HG03175 (cell line): Measurements from ENCODE around the gene EHMT2.

ENCODE experiments used
- ATAC-seq: cut with Tn5 transposase; IDR thresholded peaks from one replicate; pipeline ENCODE4 v1.9.1; 2021; ENCODE audit warnings: mild to moderate bottlenecking, moderate library complexity; ENCODE audit not compliant: unreplicated experiment

Gene EHMT2

DNA sequence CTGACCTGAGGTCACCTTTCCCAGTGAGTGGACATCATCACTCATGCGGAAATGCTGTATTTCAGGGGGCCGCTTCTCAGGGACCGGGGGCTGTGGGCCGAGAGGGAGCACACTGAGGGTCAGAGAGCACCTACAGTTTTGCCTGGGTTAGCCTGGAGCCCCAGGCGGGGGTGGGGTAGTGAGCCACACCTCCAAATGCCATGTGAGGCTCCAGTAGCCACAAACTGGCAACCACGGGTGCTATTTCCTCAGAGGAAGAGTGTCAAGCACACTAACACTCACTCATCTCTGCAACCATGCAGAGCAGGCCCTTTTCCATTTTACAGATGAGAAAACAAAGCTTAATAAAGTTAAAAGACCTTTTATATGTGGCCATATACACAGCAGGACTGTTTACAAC, 4.7 kb downstream of the EHMT2 start:
- ATAC-seq, result no peak

- no peak for ATAC-seq
Measured at GRCh38 chr6:31889331-31889972, 8.0 kb downstream of the EHMT2 start.

DNA sequence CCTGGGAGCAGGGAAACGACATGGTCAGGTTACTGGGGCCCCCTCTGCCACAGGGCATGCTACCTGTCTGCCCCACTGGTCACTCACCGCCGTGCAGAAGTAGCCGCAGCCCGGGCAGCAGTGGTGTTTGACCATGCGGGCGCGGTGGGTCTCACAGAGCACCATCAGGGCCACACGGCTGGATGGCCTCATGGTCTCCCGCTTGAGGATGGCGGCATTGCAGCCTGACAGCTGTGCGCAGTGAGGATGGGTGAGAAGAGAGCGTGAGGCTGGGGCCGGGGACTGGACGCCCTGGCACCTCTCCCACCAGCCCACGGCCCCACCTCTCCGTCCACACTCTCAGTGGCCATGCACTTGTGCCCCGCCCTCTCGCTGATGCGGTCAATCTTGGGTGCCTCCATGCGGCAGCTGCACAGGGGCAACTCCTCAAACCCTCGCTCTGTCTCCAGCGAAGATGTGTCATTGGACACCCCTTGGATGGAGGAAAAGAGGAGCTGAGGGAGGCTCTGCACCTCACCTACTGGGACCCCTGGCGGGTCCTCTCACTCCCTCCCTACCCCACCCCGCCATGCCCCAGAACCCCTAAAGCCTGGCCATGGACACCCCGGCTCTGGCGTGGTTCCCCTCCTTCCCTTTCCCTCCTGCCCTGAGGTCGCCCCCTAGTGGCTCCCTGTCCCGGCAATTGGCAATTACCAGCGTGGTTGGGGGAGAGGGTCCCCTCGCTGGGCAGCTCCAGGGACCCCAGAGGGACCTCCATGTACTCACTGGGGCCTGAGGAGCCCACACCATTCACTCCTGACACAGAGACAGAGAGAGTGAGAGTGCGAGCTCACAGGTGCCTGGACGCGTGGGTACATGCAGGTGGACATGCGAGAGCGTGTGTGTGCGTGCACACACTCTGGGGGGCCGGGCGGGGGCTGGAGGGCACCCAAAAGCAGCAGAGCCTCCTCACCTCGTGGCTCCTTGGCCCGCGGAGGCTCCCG, 8.9 kb downstream of the EHMT2 start:
- ATAC-seq, result no peak

- no peak for ATAC-seq
Measured at GRCh38 chr6:31887173-31888007, 10.1 kb downstream of the EHMT2 start.

DNA sequence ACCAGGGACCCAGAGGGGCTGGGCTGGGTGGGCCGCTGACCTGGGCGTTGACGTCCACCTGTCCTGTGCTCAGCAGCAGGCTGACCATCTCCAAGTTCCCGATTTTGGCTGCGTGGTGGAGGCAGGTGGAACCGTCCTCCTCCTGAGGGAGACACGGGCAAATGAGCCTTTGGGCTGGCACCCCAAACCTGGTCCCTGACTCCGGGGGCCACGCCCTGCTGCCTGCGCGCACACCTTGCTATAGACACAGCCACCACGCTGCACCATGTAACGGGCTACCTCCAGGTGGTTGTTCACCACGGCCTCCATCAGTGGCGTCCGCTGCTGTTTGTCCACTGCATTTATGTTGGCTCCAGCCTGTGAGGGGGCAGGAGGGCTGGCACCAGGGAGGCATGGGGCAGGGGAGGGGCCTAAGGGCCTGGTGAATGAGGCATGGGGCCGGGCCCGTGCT, 10.9 kb downstream of the EHMT2 start:
- no peak for ATAC-seq

GRCh38 chr6:31884528-31885035, 12.9 kb downstream of the EHMT2 start:
- ATAC-seq, result no peak

DNA sequence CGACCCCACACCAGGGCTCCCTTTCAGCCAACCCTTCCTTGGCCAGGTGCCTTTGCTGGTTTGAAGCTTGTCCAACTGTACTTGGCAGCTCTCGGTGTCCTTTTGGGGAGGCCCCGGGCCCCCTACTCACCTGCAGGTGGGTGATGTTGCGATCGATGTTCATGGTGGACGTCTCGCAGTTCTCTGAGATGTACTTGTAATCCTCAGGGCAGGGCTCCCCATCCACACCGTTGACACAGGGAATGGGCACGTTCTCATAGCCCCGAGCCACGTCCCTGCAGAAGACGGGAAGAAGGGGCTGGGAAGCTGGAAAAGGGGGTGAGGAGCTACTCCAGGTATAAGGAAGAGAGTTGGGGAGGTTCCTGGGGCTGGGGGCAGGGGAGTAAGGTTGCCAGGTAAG, 13.8 kb downstream of the EHMT2 start:
- ATAC-seq, result no peak

- ATAC-seq, result no peak
Measured at GRCh38 chr6:31882344-31882743, 15.2 kb downstream of the EHMT2 start.

DNA sequence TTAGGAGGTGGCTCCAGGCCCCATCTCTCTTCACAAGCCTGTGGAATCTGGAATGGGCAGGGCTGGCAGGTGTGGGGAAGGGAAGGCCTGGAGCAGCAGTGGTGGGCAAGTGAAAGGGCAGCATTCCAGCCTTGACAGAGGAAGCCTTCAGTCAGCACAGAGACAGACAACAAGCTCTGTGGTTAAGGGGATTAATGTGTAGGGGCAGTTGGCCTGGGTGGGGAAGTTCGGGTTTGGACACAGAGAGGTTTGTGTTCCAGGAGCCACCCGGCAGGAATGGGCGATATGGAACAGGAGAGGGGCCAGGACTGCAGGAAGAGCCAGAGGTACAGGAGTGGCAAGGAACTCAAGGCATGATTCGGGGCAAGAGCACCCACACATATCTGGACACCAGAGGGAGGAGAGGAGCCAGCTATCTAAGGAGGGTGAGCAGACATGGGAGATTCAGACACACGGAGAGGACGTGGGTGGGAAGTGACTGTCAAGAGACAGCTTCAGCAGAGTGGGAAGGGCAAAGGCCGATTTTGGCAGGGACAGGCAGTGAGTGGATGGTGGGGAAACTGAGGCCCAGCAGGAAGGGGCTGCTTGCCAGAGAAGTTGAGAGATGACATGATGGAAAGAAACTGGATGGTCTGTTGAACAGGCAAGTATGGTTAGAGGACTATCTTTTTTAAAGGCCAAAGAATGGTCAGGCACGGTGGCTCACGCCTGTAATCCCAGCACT, 16.2 kb downstream of the EHMT2 start:
- ATAC-seq, result no peak

GRCh38 chr6:31880616-31881015, 16.9 kb downstream of the EHMT2 start:
- no peak for ATAC-seq

GRCh38 chr6:31879901-31880300, 17.6 kb downstream of the EHMT2 start:
- no peak for ATAC-seq

DNA sequence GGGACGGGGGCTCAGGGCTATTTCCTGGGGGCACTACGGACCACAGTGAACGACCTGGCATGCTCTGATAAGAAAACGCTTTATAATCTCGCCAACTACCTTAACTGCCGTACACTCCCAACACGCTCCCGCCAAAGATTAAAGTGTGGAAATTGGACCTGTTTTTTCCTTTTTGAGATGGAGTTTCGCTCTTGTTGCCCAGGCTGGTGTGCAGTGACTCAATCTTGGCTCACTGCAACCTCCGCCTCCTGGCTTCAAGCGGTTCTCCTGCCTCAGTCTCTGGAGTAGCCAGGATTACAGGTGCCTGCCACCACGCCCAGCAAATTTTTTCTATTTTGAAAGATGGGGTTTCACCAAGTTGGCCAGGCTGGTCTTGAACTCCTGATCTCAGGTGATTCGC, 18.4 kb downstream of the EHMT2 start:
- ATAC-seq, result no peak

DNA sequence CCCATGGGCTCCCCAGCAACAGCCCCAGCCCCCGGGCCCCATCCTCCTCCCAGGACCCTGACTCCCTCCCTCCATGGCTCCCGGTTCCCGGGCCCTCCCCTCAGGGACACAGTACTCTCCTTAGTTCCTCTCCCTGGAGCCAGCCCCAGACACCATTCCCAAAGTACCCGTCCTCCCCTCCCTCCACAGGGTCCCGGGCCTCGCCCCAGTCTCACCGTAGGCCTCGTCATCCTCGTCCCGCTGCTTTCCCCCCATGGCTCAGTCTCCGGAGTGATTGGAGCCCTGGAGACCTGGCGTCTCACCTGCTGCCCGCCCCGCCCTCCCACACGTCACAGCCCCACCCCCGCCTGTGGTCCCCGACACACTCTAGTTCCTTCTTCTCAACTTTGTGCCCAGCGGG, 18.8 kb downstream of the EHMT2 start, which contains the start of gene SLC44A4:
TSS of gene SLC44A4 (minus strand) at position 272 of the 400 bp plus-strand sequence. CDS start at position 255, 17 bp downstream.
- no peak for ATAC-seq

- no peak for ATAC-seq
Measured at GRCh38 chr6:31878222-31878621, 19.3 kb downstream of the EHMT2 start.

DNA sequence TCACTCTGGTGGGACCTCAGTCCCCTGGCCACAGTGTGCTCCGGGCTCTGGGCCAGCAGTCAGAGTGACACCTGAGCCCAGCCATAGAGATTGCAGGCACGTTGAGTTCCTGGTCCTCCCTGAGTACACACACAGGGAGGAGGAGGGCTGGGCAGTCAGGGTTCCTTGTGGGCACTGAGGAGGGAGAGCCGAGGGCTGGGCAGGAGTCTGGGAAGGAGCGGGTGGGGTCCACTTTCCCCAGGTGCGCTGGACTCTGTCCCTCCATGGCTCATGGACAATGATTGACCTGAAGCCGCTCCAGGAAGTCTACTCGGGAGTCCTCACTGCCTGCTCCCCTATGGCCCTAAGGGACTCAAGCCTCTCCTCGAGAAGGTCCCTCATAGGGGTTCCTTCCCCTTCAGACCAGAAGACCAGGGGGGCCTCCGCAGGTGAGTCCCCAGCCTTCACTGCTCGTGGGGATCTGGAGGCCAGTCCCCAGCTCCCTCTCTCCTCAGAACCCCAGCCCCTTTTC, 19.8 kb downstream of the EHMT2 start:
- no peak for ATAC-seq

- ATAC-seq, result no peak
Measured at GRCh38 chr6:31877125-31877650, 20.3 kb downstream of the EHMT2 start.

DNA sequence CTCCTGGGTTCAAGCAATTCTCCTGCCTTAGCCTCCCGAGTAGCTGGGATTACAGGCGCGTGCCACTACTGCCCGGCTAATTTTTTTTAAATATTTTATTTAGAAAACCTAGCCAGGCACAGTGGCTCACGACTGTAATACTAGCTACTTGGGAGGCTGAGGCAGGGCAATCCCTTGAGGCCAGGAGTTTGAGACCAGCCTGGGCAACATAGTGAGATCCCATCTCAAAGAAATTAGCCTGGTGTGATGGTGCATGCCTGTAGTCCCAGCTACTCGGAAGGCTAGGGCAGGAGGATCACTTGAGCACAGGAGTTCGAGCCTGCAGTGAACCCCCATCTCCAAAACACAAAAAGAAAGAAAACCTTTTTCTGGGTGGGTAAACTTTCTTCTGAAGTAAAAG, 21.1 kb downstream of the EHMT2 start:
- ATAC-seq, result no peak

DNA sequence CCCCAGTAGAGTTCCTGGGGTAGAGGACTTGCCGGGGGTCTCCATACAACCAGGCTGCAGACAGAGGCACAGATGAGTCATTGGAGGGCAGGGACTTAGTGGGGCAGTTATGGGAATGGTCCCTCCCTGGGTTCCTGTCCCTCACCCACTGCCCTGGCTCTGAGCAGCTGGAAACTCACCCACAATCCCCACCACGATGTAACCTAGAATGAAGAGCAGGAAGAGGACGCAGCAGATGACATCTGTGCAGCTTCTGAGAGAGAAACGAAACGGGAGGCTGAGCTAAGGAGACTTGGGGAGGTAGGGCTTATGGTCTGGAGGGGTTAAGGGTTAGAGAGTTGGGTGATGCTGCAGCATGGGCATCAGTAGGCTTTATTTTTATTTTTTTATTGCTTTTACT, 21.6 kb downstream of the EHMT2 start:
- no peak for ATAC-seq

GRCh38 chr6:31874836-31875572, 22.5 kb downstream of the EHMT2 start:
- no peak for ATAC-seq
